Measurements from ENCODE around the gene CACNB2.
"Not testable (repeated sequence)": the region's sequence is repeated elsewhere in the genome, so short reads cannot be mapped to it uniquely, and the experiment has no call there.

The CACNB2 gene

DNA sequence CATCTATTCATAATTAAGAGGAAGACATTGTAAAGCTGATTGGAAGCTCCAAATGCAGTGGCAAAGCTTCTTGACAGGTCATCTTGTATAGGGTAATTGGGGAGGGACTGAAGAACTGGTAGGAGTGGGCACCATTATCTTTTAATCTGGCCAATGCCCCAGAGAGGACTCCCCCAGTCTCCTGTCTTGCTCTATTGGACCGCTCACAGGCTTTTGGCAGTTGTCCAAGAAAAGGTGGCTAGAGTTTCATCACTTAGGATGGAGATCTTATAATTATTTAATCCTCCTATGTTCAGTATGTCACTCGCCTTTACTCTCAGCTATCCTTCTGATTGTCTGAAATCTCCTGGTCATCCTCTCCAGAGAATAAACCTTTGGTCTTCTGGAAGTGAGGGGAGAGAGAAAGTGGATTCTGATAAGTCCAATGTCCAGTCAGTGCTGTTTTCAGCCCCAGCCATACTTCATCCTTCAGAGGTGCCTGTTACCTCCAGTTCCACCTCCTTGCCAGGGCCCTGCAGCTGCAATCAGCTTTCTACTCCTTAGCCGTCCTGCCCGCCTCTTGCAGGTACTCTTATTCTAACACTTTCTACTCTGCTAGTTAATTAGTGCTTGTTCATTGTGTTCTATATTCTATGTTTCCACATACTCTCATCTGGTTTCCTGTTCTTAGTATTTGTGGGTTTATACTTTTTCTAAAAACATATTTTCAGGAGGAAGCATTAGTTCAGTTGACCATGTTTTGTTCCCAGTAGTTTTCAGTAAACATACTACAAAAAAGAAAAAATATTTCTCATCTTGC lies 269.6 kb downstream of the CACNB2 start:
- DNase-seq = no peak

DNA sequence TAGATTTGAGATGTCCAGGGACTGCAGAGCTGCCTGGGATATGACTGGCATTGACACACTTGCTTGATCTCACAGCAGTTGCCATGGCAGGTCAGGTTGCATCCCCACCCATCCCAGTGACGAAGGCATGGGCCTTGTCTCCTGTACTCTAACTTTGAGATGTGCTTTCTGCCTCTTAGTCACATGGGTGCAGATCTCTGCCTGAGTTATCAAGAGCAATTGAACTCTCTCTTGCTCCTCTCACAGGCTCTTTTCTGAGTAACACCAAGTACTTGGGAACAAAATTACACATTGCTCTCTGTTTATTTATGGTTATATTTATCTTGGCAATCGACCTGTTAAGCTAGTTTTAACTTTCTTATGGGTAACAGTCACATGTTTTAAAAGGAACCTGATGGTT lies 273.8 kb downstream of the CACNB2 start:
- no peak for DNase-seq

DNA sequence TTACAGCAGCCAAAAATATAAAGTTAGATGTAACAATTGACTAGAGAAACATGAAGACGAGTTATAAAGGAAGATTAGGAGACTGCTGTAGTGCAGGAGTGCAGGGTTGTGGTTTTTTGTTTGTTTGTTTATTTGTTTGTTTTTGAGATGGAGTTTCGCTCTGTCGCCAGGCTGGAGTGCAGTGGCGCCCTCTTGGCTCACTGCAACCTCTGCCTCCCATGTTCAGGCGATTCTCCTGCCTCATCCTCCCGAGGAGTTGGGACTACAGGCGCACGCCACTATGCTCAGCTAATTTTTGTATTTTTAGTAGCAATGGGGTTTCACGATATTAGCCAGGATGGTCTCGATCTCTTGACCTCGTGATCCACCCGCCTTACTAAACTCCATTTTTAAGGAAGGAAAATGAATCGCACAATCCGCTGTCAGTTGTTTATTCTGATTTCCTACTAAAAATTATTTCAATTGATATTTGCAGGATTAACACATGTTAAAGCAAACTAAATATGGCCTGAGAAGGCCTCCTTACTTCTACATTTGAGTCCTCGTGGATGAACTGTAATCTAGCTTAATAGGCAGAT lies 277.8 kb downstream of the CACNB2 start:
- DNase-seq = no peak

- peak; percentile 0 for DNase-seq
Measured at GRCh38 chr10:18418541-18419215, 278.5 kb downstream of the CACNB2 start.

DNA sequence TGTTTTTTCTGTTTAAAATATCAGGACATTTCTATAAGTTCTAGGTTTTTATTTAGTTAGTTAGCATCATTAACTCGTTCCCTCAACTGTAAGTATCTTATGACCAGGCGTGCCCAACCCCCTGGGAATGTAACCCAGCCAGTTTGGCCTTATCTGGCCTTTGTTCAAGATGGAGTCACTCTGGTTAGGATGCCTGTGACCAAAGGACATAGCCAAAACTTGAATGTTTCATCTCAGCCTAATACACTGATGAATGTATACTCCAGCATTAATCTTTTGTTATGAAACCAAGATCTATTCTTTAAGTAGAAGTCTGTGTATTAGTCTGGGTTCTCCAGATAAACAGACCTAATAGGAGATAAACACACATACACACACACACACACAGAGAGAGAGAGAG lies 279.7 kb downstream of the CACNB2 start:
- DNase-seq = no peak

GRCh38 chr10:18421726-18422293 lies 281.6 kb downstream of the CACNB2 start:
- no peak for DNase-seq

DNA sequence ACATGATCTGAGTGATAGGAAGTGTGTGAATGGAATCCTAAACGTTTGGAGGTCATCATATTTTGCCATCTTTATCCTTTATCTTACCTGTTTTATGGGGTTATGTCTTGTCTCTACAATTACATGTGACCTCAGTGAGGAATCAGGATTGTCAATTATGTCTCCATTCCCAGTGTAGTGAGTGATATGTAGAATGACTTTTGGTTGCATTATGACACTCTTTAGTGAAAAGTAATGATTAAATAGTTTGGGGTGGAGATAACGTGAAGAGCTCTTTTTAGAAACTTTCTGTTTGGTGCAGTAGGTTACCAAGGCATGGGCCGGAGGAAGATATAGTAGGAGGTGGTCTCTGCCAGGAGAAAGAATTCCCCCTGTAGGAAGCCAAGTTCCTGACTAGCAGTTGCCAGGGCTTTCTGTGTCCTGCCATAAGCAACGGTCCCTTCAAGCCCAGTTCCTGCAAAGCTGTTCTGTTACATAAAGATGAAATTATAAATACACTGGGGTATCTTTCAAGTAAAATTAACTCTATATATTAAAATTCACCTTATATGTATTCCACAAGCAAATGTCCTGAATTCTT lies 282.9 kb downstream of the CACNB2 start:
- no peak for DNase-seq

GRCh38 chr10:18424200-18424599 lies 284.0 kb downstream of the CACNB2 start:
- DNase-seq = no peak

GRCh38 chr10:18429335-18429734 lies 289.1 kb downstream of the CACNB2 start:
- no peak for DNase-seq

DNA sequence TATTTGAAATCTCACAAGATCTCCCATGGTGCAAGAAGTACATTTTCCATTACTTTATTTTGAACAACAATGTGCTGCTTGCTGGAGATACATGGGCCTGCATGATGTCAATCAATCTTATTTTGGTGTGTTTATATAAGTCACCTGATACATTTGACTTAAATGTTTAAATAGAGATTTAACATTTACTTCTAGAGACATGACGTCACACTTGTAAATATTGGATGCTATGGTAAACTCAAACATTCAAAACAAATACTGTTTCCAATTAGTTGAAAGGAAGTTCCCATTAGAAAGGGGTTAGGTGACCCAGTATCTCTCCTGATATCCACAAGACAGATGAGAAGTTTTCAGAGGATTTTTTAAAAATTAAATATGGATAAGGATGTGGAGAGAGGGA lies 296.7 kb downstream of the CACNB2 start:
- no peak for DNase-seq

DNA sequence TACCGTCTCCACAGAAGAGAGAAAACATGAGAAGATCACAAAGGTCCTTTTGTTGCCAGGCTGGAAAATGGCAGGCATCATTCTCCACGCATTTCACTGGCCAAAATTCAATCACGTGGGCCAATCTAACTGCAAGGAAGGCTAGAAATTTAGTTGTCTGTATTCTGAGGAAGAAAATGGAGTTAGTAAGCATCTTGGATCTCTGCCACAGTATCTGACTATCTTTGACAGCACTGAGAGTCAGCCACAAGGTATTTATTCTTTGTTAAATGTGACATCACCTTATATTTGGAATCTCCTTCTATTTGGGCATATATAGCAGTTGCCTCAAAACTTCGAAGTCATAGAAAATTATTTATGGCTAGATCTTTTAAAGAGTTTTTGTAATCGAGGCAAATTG lies 297.3 kb downstream of the CACNB2 start:
- DNase-seq = no peak

DNA sequence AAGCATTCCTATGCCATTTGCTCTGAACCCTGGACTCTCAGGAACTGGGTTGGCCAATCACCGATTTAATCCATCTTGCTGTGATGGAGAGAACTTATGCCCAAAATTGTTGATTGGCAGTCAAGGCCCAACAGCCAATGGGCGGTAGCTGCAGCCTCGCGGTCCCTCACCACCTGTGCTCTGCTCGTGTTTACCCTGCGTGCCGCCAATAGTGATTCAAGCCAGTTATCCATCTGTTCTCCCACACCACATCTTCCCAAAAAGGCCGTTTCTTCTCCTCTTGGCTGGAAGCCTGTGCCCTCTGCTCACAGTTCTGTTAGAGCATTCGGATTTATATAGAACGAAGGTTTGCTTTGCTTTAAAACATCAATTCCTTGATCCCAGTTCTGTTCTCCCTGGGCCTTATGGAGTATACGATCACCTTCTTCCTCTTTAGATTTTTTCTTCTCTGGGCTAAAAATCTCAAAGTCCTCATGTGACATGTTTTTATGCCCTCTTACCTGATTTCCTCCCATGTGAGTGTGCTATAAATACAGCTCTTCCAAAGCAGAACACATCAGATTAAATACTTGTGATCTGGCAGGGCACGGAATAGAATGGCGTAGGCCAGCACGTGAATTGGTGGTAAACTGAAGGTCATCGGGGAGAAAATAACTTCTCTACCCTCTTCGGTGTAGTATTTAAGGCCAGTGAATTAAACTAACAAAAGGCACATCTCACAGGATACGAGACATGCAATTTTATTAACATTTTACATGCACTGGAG lies 298.3 kb downstream of the CACNB2 start:
- no peak for DNase-seq

DNA sequence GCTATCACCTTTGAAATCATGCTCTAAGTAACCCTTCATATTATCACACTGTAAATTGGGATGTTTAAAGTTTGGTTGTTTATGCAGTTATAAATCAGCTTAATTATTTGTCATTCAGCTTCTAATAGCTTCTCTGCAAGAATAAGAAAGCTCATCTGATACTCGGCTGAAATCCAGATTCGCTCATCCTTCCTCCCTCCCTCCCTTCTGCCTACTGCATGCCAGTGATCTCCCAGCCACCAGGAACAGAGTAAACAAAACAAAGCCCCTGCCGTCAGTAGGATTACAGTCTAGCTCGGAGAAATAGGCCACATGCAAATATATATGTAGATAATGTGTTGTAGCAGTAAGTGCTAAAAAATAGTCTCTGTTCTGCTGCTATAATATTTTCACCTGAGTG lies 299.4 kb downstream of the CACNB2 start:
- no peak for DNase-seq

- DNase-seq = not testable (repeated sequence)
Measured at GRCh38 chr10:18445635-18446034, 305.4 kb downstream of the CACNB2 start.

GRCh38 chr10:18446205-18446604 lies 306.0 kb downstream of the CACNB2 start:
- no peak for DNase-seq

DNA sequence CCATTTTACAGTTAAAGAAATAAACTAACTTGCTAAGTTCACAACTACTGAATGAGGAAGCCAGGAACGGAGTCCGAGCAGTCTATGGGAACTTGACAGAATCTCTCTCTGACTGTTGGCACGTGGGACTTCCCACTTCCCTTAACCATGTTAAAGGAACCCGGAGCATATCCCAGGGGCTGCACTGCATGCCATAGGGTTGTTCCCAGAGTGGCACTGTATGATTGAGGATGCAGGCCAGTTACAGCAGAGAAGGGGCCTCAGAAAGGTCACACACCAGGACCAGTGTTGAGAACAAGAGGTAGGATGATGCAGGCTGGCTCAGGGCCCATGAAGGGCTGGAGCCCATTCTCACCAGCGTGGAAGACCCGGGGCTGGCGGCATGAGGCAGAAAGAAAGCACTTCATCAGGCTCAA lies 309.4 kb downstream of the CACNB2 start:
- no peak for DNase-seq

DNA sequence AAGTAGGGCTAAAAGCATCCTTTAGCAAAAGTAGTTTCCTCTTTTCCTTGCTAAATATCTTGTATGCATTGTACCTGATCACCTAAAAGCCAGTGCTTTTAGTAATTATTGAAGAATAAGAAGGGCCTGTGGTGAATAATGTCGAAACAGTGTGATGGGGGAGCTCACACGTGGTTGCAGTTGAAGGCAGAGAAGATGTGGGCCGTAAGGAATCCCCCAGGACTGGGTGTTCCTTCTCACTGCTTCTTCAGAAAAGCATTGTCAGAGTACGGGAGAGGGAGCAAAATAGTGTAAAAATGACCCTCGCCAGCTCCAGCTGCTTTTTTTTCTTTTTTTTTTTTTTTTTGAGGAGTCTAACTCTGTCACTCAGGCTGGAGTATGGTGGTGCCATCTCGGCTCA lies 310.1 kb downstream of the CACNB2 start:
- no peak for DNase-seq

GRCh38 chr10:18455086-18455884 lies 315.1 kb downstream of the CACNB2 start:
- DNase-seq = no peak

DNA sequence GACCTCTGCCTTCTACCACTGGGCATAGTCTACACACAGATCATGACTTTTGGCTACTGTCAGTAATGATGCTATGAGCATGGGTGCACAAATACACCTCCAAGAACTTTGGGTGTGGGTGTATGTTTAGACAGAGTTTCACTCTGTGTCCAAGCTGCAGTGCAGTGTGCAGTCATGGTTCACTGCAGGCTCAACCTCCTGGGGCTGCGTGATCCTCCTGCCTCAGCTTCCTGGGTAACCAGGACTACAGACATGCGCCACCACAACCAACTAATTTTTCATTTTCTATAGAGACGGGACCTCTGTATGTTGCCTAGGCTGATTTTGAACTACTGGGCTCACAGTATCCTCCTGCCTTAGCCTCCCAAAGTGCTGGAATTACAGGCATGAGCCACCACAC lies 316.8 kb downstream of the CACNB2 start:
- DNase-seq = no peak

- DNase-seq = no peak
Measured at GRCh38 chr10:18460032-18460431, 319.8 kb downstream of the CACNB2 start.

DNA sequence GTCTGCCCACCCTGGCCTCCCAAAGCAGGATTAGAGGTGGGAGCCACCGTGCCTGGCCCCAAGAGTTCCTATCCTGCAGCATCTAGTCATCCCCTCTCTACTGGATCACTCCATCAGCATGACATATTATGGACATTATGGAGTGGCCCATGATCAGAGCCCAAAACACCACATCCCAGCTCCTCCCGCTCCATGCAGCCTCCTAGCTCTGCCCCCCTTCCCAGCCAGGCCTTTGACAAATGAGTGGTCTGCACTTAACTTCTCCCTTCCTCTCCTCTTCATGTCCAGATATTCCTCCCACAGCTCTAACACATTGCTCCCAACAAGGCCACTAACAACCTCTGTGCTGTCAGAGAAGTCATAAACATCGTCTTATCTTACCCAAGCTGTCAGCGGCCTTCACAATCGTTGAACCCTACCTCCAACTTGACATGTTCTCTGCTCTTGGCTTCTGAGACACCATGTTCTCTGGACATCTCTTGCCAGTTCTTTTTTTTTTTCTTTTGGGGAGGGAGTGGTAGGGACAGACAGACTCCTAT lies 323.5 kb downstream of the CACNB2 start:
- DNase-seq = no peak
